Measurements from ENCODE around the gene LSAMP. TPM values are rescaled to one million over a fixed set of nuclear protein-coding genes. Genes with fewer than 3 reads are reported as not detected.

The LSAMP gene
- total RNA-seq, 1 donor: 1.3 TPM

DNA sequence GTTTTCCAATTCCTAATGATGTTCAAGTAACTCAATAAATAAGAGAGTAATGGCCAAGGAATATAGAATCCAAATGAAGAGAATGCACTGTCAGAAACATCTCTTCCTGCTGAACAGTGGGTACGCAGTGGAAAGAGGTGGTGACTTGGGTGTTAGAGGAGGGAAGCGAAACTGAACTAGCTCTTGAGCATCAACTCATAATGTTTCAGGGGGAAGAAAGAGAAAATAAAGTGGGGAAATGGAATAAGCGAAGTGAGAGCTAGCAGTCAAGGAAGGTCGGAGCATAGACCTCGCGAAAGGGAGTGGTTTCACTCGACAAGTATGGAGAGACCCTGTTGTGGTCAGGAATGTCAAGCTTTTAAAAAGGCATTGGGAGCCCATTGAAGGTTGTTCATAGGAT is 512.5 kb downstream of the LSAMP start:
- H3K4me3 ChIP-seq (ENCODE audit: low read depth, low read length): no peak overlapping the region
- TF ChIP-seq, protein P1, sequence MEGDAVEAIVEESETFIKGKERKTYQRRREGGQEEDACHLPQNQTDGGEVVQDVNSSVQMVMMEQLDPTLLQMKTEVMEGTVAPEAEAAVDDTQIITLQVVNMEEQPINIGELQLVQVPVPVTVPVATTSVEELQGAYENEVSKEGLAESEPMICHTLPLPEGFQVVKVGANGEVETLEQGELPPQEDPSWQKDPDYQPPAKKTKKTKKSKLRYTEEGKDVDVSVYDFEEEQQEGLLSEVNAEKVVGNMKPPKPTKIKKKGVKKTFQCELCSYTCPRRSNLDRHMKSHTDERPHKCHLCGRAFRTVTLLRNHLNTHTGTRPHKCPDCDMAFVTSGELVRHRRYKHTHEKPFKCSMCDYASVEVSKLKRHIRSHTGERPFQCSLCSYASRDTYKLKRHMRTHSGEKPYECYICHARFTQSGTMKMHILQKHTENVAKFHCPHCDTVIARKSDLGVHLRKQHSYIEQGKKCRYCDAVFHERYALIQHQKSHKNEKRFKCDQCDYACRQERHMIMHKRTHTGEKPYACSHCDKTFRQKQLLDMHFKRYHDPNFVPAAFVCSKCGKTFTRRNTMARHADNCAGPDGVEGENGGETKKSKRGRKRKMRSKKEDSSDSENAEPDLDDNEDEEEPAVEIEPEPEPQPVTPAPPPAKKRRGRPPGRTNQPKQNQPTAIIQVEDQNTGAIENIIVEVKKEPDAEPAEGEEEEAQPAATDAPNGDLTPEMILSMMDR (IDR thresholded peaks at IDR 0.05; ENCODE audit: insufficient read depth, low read depth, low read length): no peak
- DNase-seq (ENCODE audit: low read depth): no peak

DNA sequence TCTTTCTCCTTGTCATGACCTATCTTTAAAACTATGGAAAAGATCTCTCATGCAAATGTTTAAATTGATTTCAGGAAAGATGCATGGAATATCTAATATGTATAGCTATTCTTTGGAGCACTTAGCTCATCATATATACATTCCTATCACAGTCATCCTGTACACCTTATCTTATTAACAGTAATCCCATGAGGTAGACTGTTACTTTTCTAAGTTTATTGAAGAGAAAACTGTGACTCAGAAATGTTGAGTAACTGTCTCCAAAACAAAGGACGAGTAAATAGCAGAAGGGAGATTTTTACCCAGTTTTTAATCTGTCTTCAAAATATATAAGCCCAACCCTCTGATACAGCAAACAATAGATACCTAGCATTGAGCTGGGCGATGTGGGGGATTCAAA is 513.7 kb downstream of the LSAMP start:
- no peak overlapping the region for H3K4me3 ChIP-seq (ENCODE audit: low read depth, low read length)
- TF ChIP-seq, protein P1 (IDR thresholded peaks at IDR 0.05; ENCODE audit: insufficient read depth, low read depth, low read length): no peak
- peak; percentile 13 for DNase-seq (ENCODE audit: low read depth)

DNA sequence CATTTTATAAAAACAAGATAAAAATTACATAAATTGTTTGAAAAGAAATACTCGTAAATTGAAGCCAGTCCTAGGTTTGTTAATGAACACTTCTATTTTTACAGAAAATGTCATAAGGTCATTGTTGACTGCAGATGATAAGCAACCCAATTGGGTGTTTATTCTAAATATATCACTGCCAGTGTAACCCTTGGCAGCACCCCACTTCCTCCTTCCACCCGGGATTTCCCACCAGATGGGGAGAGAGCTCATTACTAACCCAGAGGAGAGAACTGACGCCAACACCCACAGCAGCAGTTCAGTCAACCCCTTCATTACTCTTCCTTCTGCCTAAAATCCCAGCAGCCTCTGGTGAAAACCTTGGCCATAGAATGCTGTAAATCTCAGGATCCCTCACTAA is 514.4 kb downstream of the LSAMP start:
- DNase-seq (ENCODE audit: low read depth): no peak
- TF ChIP-seq, protein P1 (IDR thresholded peaks at IDR 0.05; ENCODE audit: insufficient read depth, low read depth, low read length): no peak
- no peak overlapping the region for H3K4me3 ChIP-seq (ENCODE audit: low read depth, low read length)

DNA sequence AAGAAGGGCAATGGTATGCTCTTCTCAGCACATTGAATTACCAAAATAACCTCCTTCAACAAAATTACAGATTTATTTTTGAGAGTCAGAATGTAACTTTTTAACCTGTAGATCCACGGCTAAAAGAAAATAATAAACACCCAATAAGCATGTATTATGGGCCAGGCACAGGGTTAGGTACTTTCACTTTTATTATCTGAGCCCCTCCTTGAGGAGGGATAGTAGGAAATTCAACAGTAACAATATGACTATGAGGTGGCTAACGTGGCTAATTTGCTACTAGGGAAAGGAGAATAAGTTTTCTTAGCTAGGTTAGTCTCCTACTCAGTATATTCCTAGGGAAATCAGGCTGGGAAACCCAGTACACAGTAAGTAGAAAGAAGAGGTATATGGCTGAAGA is 515.1 kb downstream of the LSAMP start:
- DNase-seq (ENCODE audit: low read depth): no peak
- TF ChIP-seq, protein P1 (IDR thresholded peaks at IDR 0.05; ENCODE audit: insufficient read depth, low read depth, low read length): no peak
- no peak overlapping the region for H3K4me3 ChIP-seq (ENCODE audit: low read depth, low read length)

DNA sequence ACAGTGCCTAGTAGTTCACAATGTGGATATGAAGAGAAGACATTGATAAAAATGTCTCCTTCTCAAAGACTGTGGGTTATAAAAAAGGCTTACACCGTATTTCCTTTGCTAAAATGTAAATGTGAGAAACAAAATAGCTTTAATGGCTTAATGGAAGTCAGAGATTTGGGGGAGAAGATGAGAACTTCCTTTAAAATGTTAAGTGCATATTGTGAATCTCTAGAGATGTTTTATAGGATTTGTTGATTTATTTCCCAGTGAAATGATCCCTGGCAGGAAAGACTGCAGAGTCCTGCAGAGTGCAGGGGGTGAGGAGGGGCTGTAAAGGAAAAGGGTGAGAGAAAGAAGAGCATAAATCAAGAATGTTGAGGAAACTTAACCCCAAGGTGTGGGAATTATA is 516.9 kb downstream of the LSAMP start:
- DNase-seq (ENCODE audit: low read depth): no peak
- H3K4me3 ChIP-seq (ENCODE audit: low read depth, low read length): no peak overlapping the region
- TF ChIP-seq, protein P1 (IDR thresholded peaks at IDR 0.05; ENCODE audit: insufficient read depth, low read depth, low read length): no peak

DNA sequence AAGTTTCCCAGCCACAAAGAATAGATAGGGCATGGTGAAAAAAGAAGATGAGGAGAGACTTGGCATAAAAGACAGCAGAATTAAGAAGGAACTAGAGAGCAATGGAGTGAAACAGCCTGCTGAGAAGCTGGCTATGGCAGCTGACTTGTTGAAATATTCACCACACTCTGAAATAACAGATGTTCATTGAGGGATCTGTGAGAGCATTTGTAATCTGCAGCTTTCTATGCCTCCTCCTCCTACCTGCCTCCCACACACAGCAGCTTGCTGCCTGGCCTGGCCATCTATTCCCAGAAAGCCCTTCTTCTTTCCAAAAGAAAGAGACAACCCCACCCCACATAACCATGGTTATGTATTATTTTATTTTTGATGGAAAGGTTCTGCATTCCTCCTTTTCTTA is 518.1 kb downstream of the LSAMP start:
- TF ChIP-seq, protein P1 (IDR thresholded peaks at IDR 0.05; ENCODE audit: insufficient read depth, low read depth, low read length): no peak
- H3K4me3 ChIP-seq (ENCODE audit: low read depth, low read length): no peak overlapping the region
- DNase-seq (ENCODE audit: low read depth): no peak

DNA sequence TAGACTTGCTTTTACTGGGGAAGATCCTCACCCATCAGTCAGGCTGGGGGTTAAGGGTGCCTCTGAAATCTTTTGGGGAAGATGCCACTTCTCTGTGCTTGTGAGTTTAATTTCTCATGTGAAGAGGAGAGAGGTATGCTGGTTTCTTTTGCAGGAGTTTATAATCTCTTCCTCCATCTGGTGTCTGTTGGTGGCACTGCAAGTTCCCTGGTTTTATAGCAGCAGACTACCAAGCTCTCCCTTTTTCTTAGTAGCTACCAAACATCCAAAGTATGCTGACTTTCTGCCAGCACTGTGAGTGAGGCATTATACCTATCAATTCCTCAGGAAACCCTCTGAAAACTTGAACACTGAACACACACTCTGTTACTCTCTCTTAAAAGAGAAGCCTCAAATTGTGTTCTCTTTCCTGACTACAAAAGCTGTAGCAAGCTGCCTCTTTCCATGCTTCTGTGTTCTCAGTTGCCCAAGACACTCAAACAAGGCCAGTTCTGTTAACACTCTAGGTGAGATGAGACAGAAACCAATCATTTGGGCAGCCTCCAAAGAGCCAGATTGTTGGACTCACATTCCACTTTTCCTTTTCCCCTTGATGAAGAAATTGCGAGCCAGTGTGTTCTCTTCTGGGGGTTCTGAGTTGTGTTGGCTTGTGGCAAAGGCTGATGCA is 522.5 kb downstream of the LSAMP start:
- TF ChIP-seq, protein P1 (IDR thresholded peaks at IDR 0.05; ENCODE audit: insufficient read depth, low read depth, low read length): peak; percentile 50
- peak; percentile 24 for DNase-seq (ENCODE audit: low read depth)
- H3K4me3 ChIP-seq (ENCODE audit: low read depth, low read length): no peak overlapping the region

Measured in fibroblast of villous mesenchyme (primary cell).